HepG2 (cell line): ENCODE measurements around the gene DDX18. TPM values are rescaled to one million over a fixed set of nuclear protein-coding genes. Genes with fewer than 3 reads are reported as not detected.

Experiments used
- ATAC-seq: fragments of 200-7000 bp; cut with Tn5 transposase; 3 replicates; pipeline ENCODE4 v1.9.1; 2020; ENCODE audit warnings: mild to moderate bottlenecking, moderate library complexity
- BruUV-seq: library from RNA; stranded (reverse); fragments of 400-500 nt; replicated peaks from 2 replicates; lab custom pipeline; 2021; lab: Mats Ljungman, UMichigan
- CTCF ChIA-PET: fragments of 300-600 bp; formaldehyde crosslinking; extraction: SDS; loops from one replicate; lab custom pipeline; 2021; ENCODE audit warnings: low total read pairs, inconsistent platforms, low intra/inter-chr PET ratio; lab: Yijun Ruan, JAX
- POLR2A ChIA-PET: fragments of 350-600 bp; sonication (Branson Sonifier 250); formaldehyde crosslinking; loops from one replicate; lab custom pipeline; 2020; ENCODE audit warnings: antibody characterized with exemption, inconsistent platforms; lab: Yijun Ruan, JAX
- DNase-seq: peaks from one replicate; pipeline ENCODE4 v3.0.0-alpha.2; 2015; ENCODE audit warnings: low spot score
- FAIRE-seq: peaks from 3 replicates; lab custom pipeline; 2011; peaks lifted over from hg19 to GRCh38; lab: Jason Lieb, UNC
- H2AFZ ChIP-seq: one replicate; pipeline ENCODE4 v1.6.1; 2011; ENCODE audit warnings: low read length, inconsistent platforms
- H3K27ac ChIP-seq: fragments of 300-600 bp; 3 replicates; pipeline ENCODE4 v1.8.0; 2011; ENCODE audit warnings: mixed run types, mild to moderate bottlenecking, mixed read lengths, low read length, inconsistent platforms; ENCODE audit not compliant: insufficient read depth; ENCODE audit errors: extremely low read length
- H3K27me3 ChIP-seq, 2 experiments: fragments of 200-600 bp in 1 of 2; 2 replicates in 1 of 2; 3 replicates in 1 of 2; pipeline versions ENCODE4 v1.6.0 to v1.8.0; 2011; ENCODE audit warnings: low read length in 2 of 2, mild to moderate bottlenecking in 2 of 2, moderate library complexity in 2 of 2, inconsistent platforms in 1 of 2; ENCODE audit not compliant: insufficient read depth in 2 of 2, control insufficient read depth in 1 of 2
- H3K36me3 ChIP-seq, 2 experiments: fragments of 200-600 bp in 1 of 2; replicated peaks in 1 of 2; 2 replicates in 1 of 2; 3 replicates in 1 of 2; pipeline versions ENCODE4 v1.5.1 to v1.8.0; 2011; ENCODE audit warnings: low read length in 2 of 2, inconsistent platforms in 1 of 2; ENCODE audit not compliant: insufficient read depth in 2 of 2, control insufficient read depth in 1 of 2
- H3K4me1 ChIP-seq: 2 replicates; pipeline ENCODE4 v1.5.1; 2012; ENCODE audit warnings: low read length, inconsistent platforms; ENCODE audit not compliant: insufficient read depth
- H3K4me2 ChIP-seq: 2 replicates; pipeline ENCODE4 v1.6.0; 2011; ENCODE audit warnings: low read depth, low read length, inconsistent platforms
- H3K4me3 ChIP-seq, 3 experiments: fragments of 200-600 bp in 1 of 3; sonication (generic), shearing (Covaris generic) in 1 of 3; replicated peaks in 1 of 3; 2 replicates each; pipeline ENCODE4 v1.5.1; 2011 to 2016; ENCODE audit warnings: low read length in 3 of 3, inconsistent platforms in 2 of 3, low read depth in 2 of 3, mild to moderate bottlenecking in 2 of 3, control low read depth in 1 of 3, mixed read lengths in 1 of 3; ENCODE audit not compliant: insufficient read depth in 1 of 3
- H3K79me2 ChIP-seq: one replicate; pipeline ENCODE4 v1.6.1; 2011; ENCODE audit warnings: low read length, inconsistent platforms; ENCODE audit not compliant: insufficient read depth
- H3K9ac ChIP-seq: 2 replicates; pipeline ENCODE4 v1.6.0; 2011; ENCODE audit warnings: mild to moderate bottlenecking, low read depth, low read length, inconsistent platforms; ENCODE audit not compliant: insufficient read depth
- H3K9me3 ChIP-seq: 2 replicates; pipeline ENCODE4 v1.5.1; 2012; ENCODE audit warnings: mild to moderate bottlenecking, low read length
- H4K20me1 ChIP-seq: 2 replicates; pipeline ENCODE4 v1.6.0; 2011; ENCODE audit warnings: inconsistent platforms, mild to moderate bottlenecking, low read length, moderate library complexity; ENCODE audit not compliant: insufficient read depth
- BCL6 ChIP-seq: IDR thresholded peaks from 2 replicates; pipeline ENCODE4 v1.6.1; 2016; ENCODE audit warnings: missing genetic modification reagents, missing compliant biosample characterization
- CBX2 ChIP-seq, 2 experiments: fragments of 200-600 bp in 1 of 2; sonication (generic); formaldehyde crosslinking in 1 of 2; IDR thresholded peaks; 2 replicates each; pipeline versions ENCODE4 v1.7.0 to v1.8.1; 2018 to 2022; ENCODE audit warnings: low read depth in 2 of 2, low read length in 1 of 2, mild to moderate bottlenecking in 1 of 2, missing genetic modification reagents in 1 of 2
- FOXO4 ChIP-seq: sonication (generic); formaldehyde crosslinking; conservative IDR thresholded peaks from 2 replicates; pipeline ENCODE4 v1.8.1; 2023; ENCODE audit warnings: missing genetic modification reagents
- GATA4 ChIP-seq: sonication (generic); IDR thresholded peaks from 2 replicates; pipeline ENCODE4 v1.6.1; 2016; ENCODE audit warnings: antibody characterized with exemption, low read depth, borderline replicate concordance
- HDAC2 ChIP-seq: sonication (generic); formaldehyde crosslinking; IDR thresholded peaks from 2 replicates; pipeline ENCODE4 v1.4.0; 2020; ENCODE audit warnings: missing genetic modification reagents
- HMGA1 ChIP-seq: sonication (generic); formaldehyde crosslinking; conservative IDR thresholded peaks from 2 replicates; pipeline ENCODE4 v1.4.0; 2020; ENCODE audit warnings: missing genetic modification reagents
- KLF9 ChIP-seq: IDR thresholded peaks from 2 replicates; pipeline ENCODE4 v1.6.1; 2016; ENCODE audit warnings: low read depth
- MLLT10 ChIP-seq: sonication (generic); formaldehyde crosslinking; IDR thresholded peaks from 2 replicates; pipeline ENCODE4 v1.4.0; 2020; ENCODE audit warnings: missing genetic modification reagents
- MLX ChIP-seq: IDR thresholded peaks from 2 replicates; pipeline ENCODE4 v1.6.1; 2016
- NFE2L2 ChIP-seq: fragments of 150-350 bp; IDR thresholded peaks from 2 replicates; pipeline ENCODE4 v1.6.1; 2014; ENCODE audit warnings: low read length
- NR2F2 ChIP-seq: IDR thresholded peaks from 2 replicates; pipeline ENCODE4 v1.6.1; 2012; ENCODE audit warnings: low read depth, inconsistent platforms, borderline replicate concordance
- ONECUT2 ChIP-seq: sonication (generic); formaldehyde crosslinking; IDR thresholded peaks from 2 replicates; pipeline ENCODE4 v1.4.0; 2020; ENCODE audit warnings: missing genetic modification reagents
- TCF7 ChIP-seq: sonication (generic); IDR thresholded peaks from 2 replicates; pipeline ENCODE4 v1.6.1; 2016; ENCODE audit warnings: antibody characterized with exemption, low read depth
- ZBTB3 ChIP-seq: sonication (generic); formaldehyde crosslinking; IDR thresholded peaks from 2 replicates; pipeline ENCODE4 v1.4.0; 2020; ENCODE audit warnings: low read depth, mild to moderate bottlenecking, moderate library complexity, missing genetic modification reagents, borderline replicate concordance
- ZFP36 ChIP-seq: fragments of 150-350 bp; IDR thresholded peaks from 2 replicates; pipeline ENCODE4 v1.6.1; 2018; ENCODE audit warnings: borderline replicate concordance, low read length, low read depth; ENCODE audit not compliant: partially characterized antibody
- ZMYM2 ChIP-seq: sonication (generic); formaldehyde crosslinking; IDR thresholded peaks from 2 replicates; pipeline ENCODE4 v1.8.0; 2022; ENCODE audit warnings: mild to moderate bottlenecking, missing genetic modification reagents
- ZNF230 ChIP-seq: sonication (generic); formaldehyde crosslinking; IDR thresholded peaks from 2 replicates; pipeline ENCODE4 v1.4.0; 2020; ENCODE audit warnings: mild to moderate bottlenecking, missing genetic modification reagents
- ZNF337 ChIP-seq: sonication (generic); formaldehyde crosslinking; IDR thresholded peaks from 2 replicates; pipeline ENCODE4 v1.5.1; 2020; ENCODE audit warnings: missing genetic modification reagents, low read depth, mild to moderate bottlenecking, borderline replicate concordance
- ZNF441 ChIP-seq: sonication (generic); formaldehyde crosslinking; IDR thresholded peaks from 2 replicates; pipeline ENCODE4 v1.7.0; 2021; ENCODE audit warnings: missing genetic modification reagents, borderline replicate concordance
- ZSCAN9 ChIP-seq: IDR thresholded peaks from 2 replicates; pipeline ENCODE4 v1.6.1; 2016; ENCODE audit warnings: borderline replicate concordance
- in situ Hi-C: cut with HindIII; loops from 2 replicates; pipeline ENCODE4 v1.10.0; 2017; ENCODE audit warnings: low pct_unique_long_range_greater_than_20kb; ENCODE audit not compliant: extremely low pct_ligation_motif_present
- intact Hi-C: fragments of 100-400 bp; cut with micrococcal nuclease; formaldehyde crosslinking; loops from one replicate; pipeline ENCODE4 v1.10.0; 2022; ENCODE audit not compliant: unreplicated experiment
- polyA plus RNA-seq, 8 experiments: library from polyadenylated mRNA; depleted of rRNA in 3 of 8; stranded (reverse) in 7 of 8; unstranded in 1 of 8; fragments of >200 nt; fragmentation: Illumina TruSeq in 4 of 8; extraction: Trizol in 4 of 8; gene quantifications; 2 replicates each; pipeline versions ENCODE4 v1.2.1 to v1.2.3, GENCODE V29; 2011 to 2016; ENCODE audit warnings: low read depth in 4 of 8, missing spikeins in 1 of 8, mixed read lengths in 1 of 8; ENCODE audit not compliant: insufficient read depth in 1 of 8
- total RNA-seq, 5 experiments: library from RNA; depleted of rRNA; stranded (reverse); fragments of >200 nt; fragmentation: Illumina TruSeq; extraction: Trizol; gene quantifications; 2 replicates each; pipeline ENCODE4 v1.2.3, GENCODE V29; 2016; ENCODE audit warnings: low read depth in 1 of 5

Gene DDX18
- total and polyA plus RNA-seq, 2 of the 13 experiments (the other 11 are each of a cell fraction or from before 2014, with no cell fraction given): 64.0 to 134 TPM

- H3K4me1 ChIP-seq: no peaks in the 10 kb centered on the region
- no peak overlapping the region for H3K27ac ChIP-seq
- H3K4me3 ChIP-seq: no peak overlapping the region
- CTCF ChIA-PET: interaction anchor here (0.9 to 1.4 kb wide), 3 partner anchors 14 to 317 kb away, joined by 3 to 4 read pairs (median 4); partner anchors contain the start of gene DDX18
- no peaks in the 10 kb centered on the region; the same call in 1 of the 2 replicates for H3K9me3 ChIP-seq
- no TSS peak for BruUV-seq
- H3K27me3 ChIP-seq: no peaks in the 10 kb centered on the region
- H3K79me2 ChIP-seq: no peaks in the 10 kb centered on the region
- no peak for FAIRE-seq
- no peak for DNase-seq
- in situ Hi-C loops (no loop called here), intact Hi-C loops (no loop called here)
- H3K9ac ChIP-seq: no peak overlapping the region
- no peak overlapping the region for H3K4me2 ChIP-seq
- TF ChIP-seq NR2F2 (no peak), ZBTB3 (no peak), ONECUT2 (CRISPR knock-in tag) (no peak), ZFP36 (no peak), KLF9 (no peak), MLLT10 (CRISPR knock-in tag) (no peak), ZMYM2 (CRISPR knock-in tag) (no peak), HDAC2 (no peak), GATA4 (no peak), ZNF230 (CRISPR knock-in tag) (no peak), ZNF441 (no peak), ZSCAN9 (no peak), NFE2L2 (no peak), HMGA1 (CRISPR knock-in tag) (no peak), FOXO4 (CRISPR knock-in tag) (no peak), MLX (CRISPR knock-in tag) (no peak), BCL6 (CRISPR knock-in tag) (no peak), TCF7 (no peak), CBX2 (IDR thresholded peaks at IDR 0.05; ENCODE audit: low read depth, low read length) (no peak), CBX2 (CRISPR knock-in tag; IDR thresholded peaks at IDR 0.05; ENCODE audit: low read depth) (no peak), ZNF337 (no peak)
- no peak overlapping the region for H2AFZ ChIP-seq
- POLR2A ChIA-PET: no interaction called here
- ATAC-seq: no peak
- no peaks in the 10 kb centered on the region for H3K36me3 ChIP-seq
- no peaks in the 10 kb centered on the region for H4K20me1 ChIP-seq
These were observed 28.0 kb upstream of the DDX18 start for GRCh38 chr2:117786520-117786919.
